ENCODE data around the gene OR2M4. TPM values are rescaled to one million over a fixed set of nuclear protein-coding genes. Genes with fewer than 3 reads are reported as not detected.
"Not testable (repeated sequence)": the region's sequence is repeated elsewhere in the genome, so short reads cannot be mapped to it uniquely, and the experiment has no call there.

OR2M4 gene
- total RNA-seq, 1 donor from 2014 or later = not detected

DNA sequence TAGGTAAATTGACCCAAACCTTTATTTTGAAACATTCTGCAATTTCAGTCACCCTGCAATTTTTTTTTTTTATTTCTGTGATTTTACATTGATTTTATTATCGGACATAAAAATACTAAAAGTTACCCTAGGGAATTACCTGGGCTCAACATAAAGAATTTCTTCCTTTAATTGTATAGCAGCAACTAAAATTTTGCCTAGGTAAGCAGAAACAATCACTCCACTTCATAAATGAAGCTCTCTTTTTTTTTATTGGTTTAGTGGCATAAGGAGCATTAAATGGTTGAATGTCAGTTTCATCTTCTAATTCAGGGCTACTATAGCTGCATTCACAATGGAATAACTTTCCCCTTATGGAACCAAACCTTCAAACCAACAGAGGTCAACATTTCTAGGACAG, 15.3 kb upstream of the OR2M4 start:
- no peak overlapping the region for H3K27ac ChIP-seq
- DNase-seq (no peak), ATAC-seq (no peak)
- intact Hi-C loops (cut with DNase I) = no loop called here
- H3K9me3 ChIP-seq = no peaks in the 10 kb centered on the region
- TF ChIP-seq, protein P1, sequence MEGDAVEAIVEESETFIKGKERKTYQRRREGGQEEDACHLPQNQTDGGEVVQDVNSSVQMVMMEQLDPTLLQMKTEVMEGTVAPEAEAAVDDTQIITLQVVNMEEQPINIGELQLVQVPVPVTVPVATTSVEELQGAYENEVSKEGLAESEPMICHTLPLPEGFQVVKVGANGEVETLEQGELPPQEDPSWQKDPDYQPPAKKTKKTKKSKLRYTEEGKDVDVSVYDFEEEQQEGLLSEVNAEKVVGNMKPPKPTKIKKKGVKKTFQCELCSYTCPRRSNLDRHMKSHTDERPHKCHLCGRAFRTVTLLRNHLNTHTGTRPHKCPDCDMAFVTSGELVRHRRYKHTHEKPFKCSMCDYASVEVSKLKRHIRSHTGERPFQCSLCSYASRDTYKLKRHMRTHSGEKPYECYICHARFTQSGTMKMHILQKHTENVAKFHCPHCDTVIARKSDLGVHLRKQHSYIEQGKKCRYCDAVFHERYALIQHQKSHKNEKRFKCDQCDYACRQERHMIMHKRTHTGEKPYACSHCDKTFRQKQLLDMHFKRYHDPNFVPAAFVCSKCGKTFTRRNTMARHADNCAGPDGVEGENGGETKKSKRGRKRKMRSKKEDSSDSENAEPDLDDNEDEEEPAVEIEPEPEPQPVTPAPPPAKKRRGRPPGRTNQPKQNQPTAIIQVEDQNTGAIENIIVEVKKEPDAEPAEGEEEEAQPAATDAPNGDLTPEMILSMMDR (IDR thresholded peaks at IDR 0.05) = no peak
- H3K4me3 ChIP-seq = no peak overlapping the region
- no peaks in the 10 kb centered on the region for H3K27me3 ChIP-seq (ENCODE audit: low read depth)
- H3K36me3 ChIP-seq = no peaks in the 10 kb centered on the region
- no peaks in the 10 kb centered on the region for H3K4me1 ChIP-seq

DNA sequence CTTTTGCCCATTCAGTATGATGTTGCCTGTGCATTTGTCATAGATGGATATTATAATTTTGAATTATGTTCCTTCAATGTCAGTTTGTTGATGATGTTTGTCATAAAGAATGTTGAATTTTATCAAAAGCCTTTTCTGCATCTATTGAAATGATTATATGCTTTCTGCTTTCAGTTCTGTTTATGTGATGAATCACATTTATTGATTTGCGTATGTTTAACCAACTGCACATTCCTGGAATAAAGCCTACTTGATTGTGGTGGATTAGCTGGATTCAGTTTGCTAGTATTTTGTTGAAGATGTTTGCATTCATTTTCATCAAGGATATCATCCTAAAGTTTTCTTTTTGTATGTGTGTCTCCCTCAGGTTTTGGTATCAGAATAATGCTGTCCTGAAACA, 5.7 kb upstream of the OR2M4 start:
- TF ChIP-seq, protein P1 (IDR thresholded peaks at IDR 0.05) = no peak
- H3K9me3 ChIP-seq = no peaks in the 10 kb centered on the region
- no peak overlapping the region for H3K27ac ChIP-seq
- no peaks in the 10 kb centered on the region for H3K36me3 ChIP-seq
- H3K4me3 ChIP-seq = no peak overlapping the region
- intact Hi-C loops (cut with DNase I) = no loop called here
- no peaks in the 10 kb centered on the region for H3K27me3 ChIP-seq (ENCODE audit: low read depth)
- DNase-seq = no peak
- H3K4me1 ChIP-seq = no peaks in the 10 kb centered on the region
- ATAC-seq = no peak

DNA sequence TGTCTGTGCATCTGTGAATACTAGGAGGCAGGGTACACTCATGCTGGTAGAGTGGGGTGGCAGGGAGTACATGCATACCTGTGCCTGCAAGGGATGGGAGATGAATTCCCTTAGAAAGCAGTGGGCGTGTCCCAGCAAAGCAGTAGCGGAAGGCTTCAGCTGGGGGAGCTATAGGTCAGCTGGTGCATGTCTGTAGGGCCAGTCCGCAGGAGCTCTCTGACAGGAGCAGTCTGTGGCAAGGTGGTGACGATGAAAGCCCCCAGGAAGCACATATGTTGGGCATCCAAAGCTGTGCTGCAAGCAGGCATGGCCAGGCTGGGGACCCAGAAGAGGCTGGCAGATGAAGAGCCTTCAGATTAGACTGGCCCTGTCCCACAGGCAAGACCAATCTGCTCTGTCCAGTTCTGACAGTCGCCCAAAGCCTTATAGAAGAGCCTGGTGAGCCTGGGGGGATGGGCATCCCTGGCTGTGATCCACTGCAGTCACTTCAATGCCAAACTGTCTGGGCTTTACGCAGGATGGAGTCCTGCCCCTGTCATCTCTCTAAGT, 1.8 kb upstream of the OR2M4 start:
- peak in 1 of 2 donors; percentile 25 for ATAC-seq
- intact Hi-C loops (cut with DNase I) = no loop called here
- TF ChIP-seq, protein P1 (IDR thresholded peaks at IDR 0.05) = no peak

DNA sequence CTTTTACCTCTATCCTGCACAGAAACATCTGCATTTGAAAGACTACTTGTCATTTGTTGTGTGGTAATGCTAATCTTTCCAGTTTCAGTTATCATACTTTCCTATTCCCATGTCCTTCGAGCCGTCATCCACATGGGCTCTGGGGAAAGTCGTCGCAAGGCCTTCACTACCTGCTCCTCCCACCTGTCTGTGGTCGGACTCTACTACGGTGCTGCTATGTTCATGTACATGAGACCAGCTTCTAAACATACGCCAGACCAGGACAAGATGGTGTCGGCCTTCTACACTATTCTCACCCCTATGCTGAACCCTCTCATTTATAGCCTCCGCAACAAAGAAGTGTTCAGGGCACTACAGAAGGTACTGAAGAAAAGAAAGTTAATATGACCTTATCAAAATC, 8.3 kb downstream of the OR2M4 start:
- Histone ChIP-seq H3K27me3 (ENCODE audit: low read depth) (no peaks in the 10 kb centered on the region), H3K9me3 (no peaks in the 10 kb centered on the region), H3K36me3 (no peaks in the 10 kb centered on the region), H3K27ac (no peak overlapping the region), H3K4me1 (no peaks in the 10 kb centered on the region), H3K4me3 (no peak overlapping the region)
- TF ChIP-seq, protein P1 (IDR thresholded peaks at IDR 0.05) = no peak
- intact Hi-C loops (cut with DNase I) = no loop called here
- ATAC-seq = no peak
- no peak for DNase-seq

More for the DNA sequence above, 1.8 kb upstream of the OR2M4 start:
- Histone ChIP-seq H3K4me1 (no peaks in the 10 kb centered on the region), H3K36me3 (no peaks in the 10 kb centered on the region), H3K9me3 (no peaks in the 10 kb centered on the region), H3K4me3 (no peak overlapping the region), H3K27ac (no peak overlapping the region), H3K27me3 (ENCODE audit: low read depth) (no peaks in the 10 kb centered on the region)
- DNase-seq = no peak

DNA sequence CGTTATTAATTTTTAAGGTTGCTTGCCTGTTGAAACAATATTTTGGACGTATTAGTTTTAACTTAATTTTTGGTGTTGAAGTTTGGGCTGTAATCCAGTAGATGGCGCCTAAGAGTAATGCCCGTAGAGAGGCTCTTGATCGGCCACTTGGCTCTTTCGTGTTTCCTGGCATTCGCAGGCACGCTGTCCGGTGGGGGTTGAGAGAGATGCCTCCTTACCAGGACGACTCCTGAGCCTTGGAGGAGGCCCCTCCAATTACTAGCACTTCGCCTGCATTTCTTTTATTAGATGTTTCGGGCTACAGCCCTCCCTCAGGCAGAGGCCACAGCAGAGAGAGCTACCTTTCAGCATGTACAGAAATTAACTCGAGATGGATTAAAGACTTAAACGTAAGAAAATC, 12.0 kb downstream of the OR2M4 start:
- H3K27me3 ChIP-seq (ENCODE audit: low read depth) = no peaks in the 10 kb centered on the region
- no peak overlapping the region for H3K4me3 ChIP-seq
- H3K9me3 ChIP-seq = no peaks in the 10 kb centered on the region
- H3K4me1 ChIP-seq = no peaks in the 10 kb centered on the region
- H3K27ac ChIP-seq = no peak overlapping the region
- TF ChIP-seq, protein P1 (IDR thresholded peaks at IDR 0.05) = peak; percentile 62
- intact Hi-C loops (cut with DNase I) = no loop called here
- no peaks in the 10 kb centered on the region for H3K36me3 ChIP-seq
- DNase-seq = peak; percentile 47
- peak in 1 of 2 donors; percentile 61 for ATAC-seq

DNA sequence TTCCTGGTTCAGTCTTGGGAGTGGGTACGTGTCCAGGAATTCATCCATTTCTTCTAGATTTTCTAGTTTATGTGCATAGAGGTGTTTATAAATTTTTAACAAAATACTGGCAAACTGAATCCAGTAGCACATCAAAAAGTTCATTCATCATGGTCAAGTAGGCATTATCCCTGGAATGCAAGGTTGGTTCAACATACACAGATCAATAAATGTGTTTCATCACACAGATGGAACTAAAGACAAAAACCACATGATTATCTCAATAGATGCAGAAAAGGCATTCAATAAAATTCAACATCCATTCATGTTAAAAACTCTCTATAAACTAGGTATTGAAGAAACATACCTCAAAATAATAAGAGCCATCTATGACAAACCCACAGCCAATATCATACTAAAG, 28.1 kb downstream of the OR2M4 start:
- ATAC-seq; intact Hi-C loops (cut with DNase I); H3K27ac ChIP-seq; DNase-seq; H3K36me3 ChIP-seq; H3K9me3 ChIP-seq; H3K4me3 ChIP-seq; H3K4me1 ChIP-seq; H3K27me3 ChIP-seq (ENCODE audit: low read depth): not testable (repeated sequence)

All from lower lobe of right lung (tissue), 2 donors.